PC-3 (cell line): Measurements from ENCODE around the gene AKIRIN2. TPM values are rescaled to one million over a fixed set of nuclear protein-coding genes. Genes with fewer than 3 reads are reported as not detected.

Source experiments
- ATAC-seq: fragments of 200-7000 bp; cut with Tn5 transposase; 2 replicates; pipeline ENCODE4 v1.9.1; 2020; ENCODE audit warnings: mild to moderate bottlenecking, moderate library complexity
- BruUV-seq: library from RNA; stranded (reverse); fragments of 400-500 nt; replicated peaks from 2 replicates; lab custom pipeline; 2021; lab: Mats Ljungman, UMichigan
- CTCF ChIA-PET: fragments of 300-600 bp; sonication (Branson Sonifier 250); formaldehyde crosslinking; loops from one replicate; lab custom pipeline; 2022; ENCODE audit warnings: antibody characterized with exemption; lab: Charles Lee
- POLR2A ChIA-PET: fragments of 300-600 bp; sonication (Branson Sonifier 250); formaldehyde crosslinking; loops from one replicate; lab custom pipeline; 2022; ENCODE audit warnings: antibody characterized with exemption; ENCODE audit not compliant: unreplicated experiment; lab: Charles Lee
- DNase-seq: peaks from one replicate; pipeline ENCODE4 v3.0.0-alpha.2; 2015
- H2AFZ ChIP-seq: fragments of 300-600 bp; sonication (generic); 2 replicates; pipeline ENCODE4 v1.6.0; 2016; ENCODE audit warnings: antibody characterized with exemption, low read length
- H3F3A ChIP-seq: fragments of 300-600 bp; sonication (generic); one replicate; pipeline ENCODE4 v1.6.0; 2017; ENCODE audit warnings: antibody characterized with exemption, low read length, control low read depth, mild to moderate bottlenecking; ENCODE audit not compliant: unreplicated experiment
- H3K27ac ChIP-seq: fragments of 300-600 bp; sonication (generic); 2 replicates; pipeline ENCODE4 v1.5.1; 2016; ENCODE audit warnings: mild to moderate bottlenecking, low read length
- H3K27me3 ChIP-seq: fragments of 300-600 bp; sonication (generic); 2 replicates; pipeline ENCODE4 v1.6.1; 2016; ENCODE audit warnings: low read length, mixed read lengths
- H3K36me3 ChIP-seq: fragments of 300-600 bp; sonication (generic); 2 replicates; pipeline ENCODE4 v1.6.1; 2016; ENCODE audit warnings: low read depth, mixed run types, low read length, mixed read lengths
- H3K4me1 ChIP-seq: fragments of 300-600 bp; sonication (generic); 2 replicates; pipeline ENCODE4 v1.5.1; 2016; ENCODE audit warnings: low read length; ENCODE audit not compliant: insufficient read depth
- H3K4me2 ChIP-seq: fragments of 300-600 bp; sonication (generic); 2 replicates; pipeline ENCODE4 v1.6.0; 2016; ENCODE audit warnings: low read length
- H3K4me3 ChIP-seq: fragments of 300-600 bp; sonication (generic); 2 replicates; pipeline ENCODE4 v1.5.1; 2016; ENCODE audit warnings: mild to moderate bottlenecking, low read length, mixed read lengths
- H3K79me2 ChIP-seq: fragments of 300-600 bp; sonication (generic); 2 replicates; pipeline ENCODE4 v1.6.1; 2017; ENCODE audit warnings: low read length, mixed read lengths
- H3K9ac ChIP-seq: fragments of 300-600 bp; sonication (generic); 2 replicates; pipeline ENCODE4 v1.6.0; 2016; ENCODE audit warnings: mild to moderate bottlenecking, low read length
- H3K9me2 ChIP-seq: fragments of 300-600 bp; sonication (generic); replicated peaks from 2 replicates; pipeline ENCODE4 v1.6.1; 2016; ENCODE audit warnings: mixed run types, low read length, mixed read lengths
- H3K9me3 ChIP-seq: fragments of 300-600 bp; sonication (generic); 2 replicates; pipeline ENCODE4 v1.6.1; 2016; ENCODE audit warnings: low read length, mixed read lengths
- H4K20me1 ChIP-seq: fragments of 300-600 bp; sonication (generic); 2 replicates; pipeline ENCODE4 v1.6.1; 2016; ENCODE audit warnings: low read length, mixed read lengths
- CTCF ChIP-seq: fragments of 300-600 bp; sonication (generic); conservative IDR thresholded peaks from 2 replicates; pipeline ENCODE4 v1.5.1; 2017; ENCODE audit warnings: antibody characterized with exemption, low read depth, mild to moderate bottlenecking, low read length
- EZH2 ChIP-seq: fragments of 300-600 bp; sonication (generic); IDR thresholded peaks from one replicate; pipeline ENCODE4 v1.6.1; 2017; ENCODE audit warnings: antibody characterized with exemption, mild to moderate bottlenecking, low read length; ENCODE audit not compliant: unreplicated experiment
- EZH2phosphoT487 ChIP-seq: fragments of 300-600 bp; sonication (generic); IDR thresholded peaks from 2 replicates; pipeline ENCODE4 v1.6.1; 2018; ENCODE audit warnings: mild to moderate bottlenecking, antibody characterized with exemption, low read length, borderline replicate concordance
- intact Hi-C: fragments of 100-400 bp; cut with micrococcal nuclease; formaldehyde crosslinking; loops from 2 replicates; pipeline ENCODE4 v1.9.0; 2023
- total RNA-seq: library from RNA; depleted of rRNA; stranded (reverse); fragments of >200 nt; gene quantifications from 2 replicates; pipeline ENCODE4 v1.2.3, GENCODE V29; 2014

AKIRIN2 gene
- total RNA-seq, 1 experiment from 2014 or later = 15.1 TPM

- no peak overlapping the region for H3K4me3 ChIP-seq
- no TSS peak for BruUV-seq
- intact Hi-C loops = no loop called here
- no peaks in the 10 kb centered on the region for H3K27me3 ChIP-seq
- H3K4me2 ChIP-seq = no peak overlapping the region
- H3K9me2 ChIP-seq = no peaks in the 10 kb centered on the region
- H3K27ac ChIP-seq = no peak overlapping the region
- 0 out of 2 replicates have a peak, but pooled peaks cover 4% of the 10 kb centered on the region for H3K4me1 ChIP-seq
- ChIA-PET POLR2A (no interaction called here), CTCF (no interaction called here)
- H3K9ac ChIP-seq = no peak overlapping the region
- no peaks in the 10 kb centered on the region for H3K79me2 ChIP-seq
- no peaks in the 10 kb centered on the region for H4K20me1 ChIP-seq
- no peaks in the 10 kb centered on the region for H3F3A ChIP-seq
- no peaks in the 10 kb centered on the region for H3K9me3 ChIP-seq
- DNase-seq = no peak
- H2AFZ ChIP-seq = no peak overlapping the region
- H3K36me3 ChIP-seq = peaks cover 11% of the 10 kb centered on the region
- TF ChIP-seq EZH2 (no peak), CTCF (no peak)
- ATAC-seq = no peak
These were observed 46.2 kb downstream of the AKIRIN2 start for GRCh38 chr6:87655824-87656223.

GRCh38 chr6:87654875-87655454 is 47.1 kb downstream of the AKIRIN2 start:
- Histone ChIP-seq H3F3A (no peaks in the 10 kb centered on the region), H3K79me2 (no peaks in the 10 kb centered on the region), H2AFZ (no peak overlapping the region), H3K4me1 (0 out of 2 replicates have a peak, but pooled peaks cover 2% of the 10 kb centered on the region), H3K27me3 (no peaks in the 10 kb centered on the region), H3K9me2 (no peaks in the 10 kb centered on the region), H4K20me1 (no peaks in the 10 kb centered on the region), H3K4me3 (no peak overlapping the region), H3K4me2 (no peak overlapping the region), H3K9me3 (no peaks in the 10 kb centered on the region), H3K27ac (no peak overlapping the region), H3K9ac (no peak overlapping the region), H3K36me3 (peaks cover 11% of the 10 kb centered on the region)
- DNase-seq (no peak), ATAC-seq (no peak)
- ChIA-PET POLR2A (no interaction called here), CTCF (no interaction called here)
- no TSS peak for BruUV-seq
- no peak for TF ChIP-seq EZH2phosphoT487
- no peak for TF ChIP-seq CTCF
- TF ChIP-seq EZH2 = no peak
- intact Hi-C loops = no loop called here

DNA sequence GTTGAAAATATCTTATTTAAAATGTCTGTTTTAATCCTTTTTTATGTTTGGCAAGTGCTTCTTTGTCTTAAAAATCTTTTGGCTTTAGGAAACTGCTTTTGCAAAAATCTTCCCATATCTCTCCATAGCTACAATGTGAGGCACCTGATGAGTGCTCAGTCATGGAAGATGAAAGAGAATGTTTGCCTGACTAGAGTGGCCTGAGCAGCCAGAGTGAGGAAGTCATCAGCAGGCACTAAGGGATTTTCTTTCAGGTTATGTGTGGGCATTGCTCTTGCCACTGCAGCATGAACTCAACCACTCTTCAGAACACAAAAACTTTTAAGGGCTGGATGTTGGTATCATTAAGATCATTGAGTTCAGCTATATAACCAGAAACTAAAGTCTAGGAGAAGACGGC is 47.9 kb downstream of the AKIRIN2 start:
- no peak for TF ChIP-seq CTCF
- no peak for TF ChIP-seq EZH2phosphoT487
- no peak for TF ChIP-seq EZH2
- Histone ChIP-seq H4K20me1 (no peaks in the 10 kb centered on the region), H3K4me2 (no peak overlapping the region), H3K27ac (no peak overlapping the region), H2AFZ (no peak overlapping the region), H3K79me2 (no peaks in the 10 kb centered on the region), H3K4me1 (no peaks in the 10 kb centered on the region), H3K9ac (no peak overlapping the region), H3K27me3 (no peaks in the 10 kb centered on the region), H3K9me3 (no peaks in the 10 kb centered on the region), H3F3A (no peaks in the 10 kb centered on the region), H3K36me3 (peaks cover 11% of the 10 kb centered on the region), H3K9me2 (no peaks in the 10 kb centered on the region), H3K4me3 (no peak overlapping the region)
- DNase-seq = no peak
- POLR2A ChIA-PET = no interaction called here
- intact Hi-C loops = no loop called here
- CTCF ChIA-PET = no interaction called here
- BruUV-seq = no TSS peak
- ATAC-seq = no peak
